GM23338 (cell line): ENCODE data around the gene MORC2. TPM values are rescaled to one million over a fixed set of nuclear protein-coding genes. Genes with fewer than 3 reads are reported as not detected.

Experiments used
- ATAC-seq: fragments of 200-7000 bp; cut with Tn5 transposase; 3 replicates; pipeline ENCODE4 v1.9.1; 2020
- DNase-seq: peaks from one replicate; pipeline ENCODE4 v3.0.0-alpha.2; 2015; ENCODE audit warnings: low spot score
- H2AFZ ChIP-seq: fragments of 200-600 bp; sonication (generic); 2 replicates; pipeline ENCODE4 v1.8.0; 2016; ENCODE audit warnings: antibody characterized with exemption, mild to moderate bottlenecking, moderate library complexity
- H3F3A ChIP-seq: fragments of 200-600 bp; sonication (generic); replicated peaks from 2 replicates; pipeline ENCODE4 v1.8.0; 2017; ENCODE audit warnings: antibody characterized with exemption, mixed run types, low read depth
- H3K27ac ChIP-seq: fragments of 200-600 bp; sonication (generic); 2 replicates; pipeline ENCODE4 v1.6.1; 2016; ENCODE audit warnings: low read depth
- H3K27me3 ChIP-seq: fragments of 200-600 bp; sonication (generic); 2 replicates; pipeline ENCODE4 v1.8.0; 2016; ENCODE audit warnings: mild to moderate bottlenecking, mixed run types, moderate library complexity; ENCODE audit not compliant: insufficient read depth
- H3K36me3 ChIP-seq: fragments of 200-600 bp; sonication (generic); 2 replicates; pipeline ENCODE4 v1.8.0; 2016; ENCODE audit warnings: mild to moderate bottlenecking; ENCODE audit not compliant: insufficient read depth
- H3K4me1 ChIP-seq: fragments of 200-600 bp; sonication (generic); 2 replicates; pipeline ENCODE4 v1.8.0; 2016; ENCODE audit warnings: mild to moderate bottlenecking, moderate library complexity; ENCODE audit not compliant: insufficient read depth
- H3K4me2 ChIP-seq: fragments of 200-600 bp; sonication (generic); 2 replicates; pipeline ENCODE4 v1.7.1; 2017; ENCODE audit warnings: mixed run types
- H3K4me3 ChIP-seq: fragments of 200-600 bp; sonication (generic); 2 replicates; pipeline ENCODE4 v1.6.1; 2016; ENCODE audit warnings: mixed run types
- H3K79me2 ChIP-seq: fragments of 200-600 bp; sonication (generic); replicated peaks from 2 replicates; pipeline ENCODE4 v1.8.0; 2017; ENCODE audit warnings: mild to moderate bottlenecking; ENCODE audit not compliant: insufficient read depth
- H3K9me2 ChIP-seq: fragments of 200-600 bp; sonication (generic); 2 replicates; pipeline ENCODE4 v1.8.0; 2017; ENCODE audit not compliant: insufficient read depth
- H4K20me1 ChIP-seq: fragments of 200-600 bp; sonication (generic); replicated peaks from 2 replicates; pipeline ENCODE4 v1.8.0; 2017; ENCODE audit warnings: mild to moderate bottlenecking; ENCODE audit not compliant: insufficient read depth
- H3K27ac Mint-ChIP-seq: 2 replicates; pipeline ENCODE4 v1.8.0; 2020; ENCODE audit warnings: inconsistent platforms, mild to moderate bottlenecking, moderate library complexity, mixed read lengths
- H3K27me3 Mint-ChIP-seq: 3 replicates; pipeline ENCODE4 v1.8.0; 2022; ENCODE audit warnings: low read depth, mild to moderate bottlenecking, moderate library complexity, mixed read lengths, inconsistent platforms; ENCODE audit not compliant: insufficient read depth, poor library complexity
- H3K36me3 Mint-ChIP-seq: 3 replicates; pipeline ENCODE4 v1.8.0; 2021; ENCODE audit warnings: low read depth, mild to moderate bottlenecking, inconsistent platforms, moderate library complexity, mixed read lengths
- H3K4me1 Mint-ChIP-seq: 3 replicates; pipeline ENCODE4 v1.8.0; 2020; ENCODE audit warnings: mild to moderate bottlenecking, inconsistent platforms, mixed read lengths
- H3K4me3 Mint-ChIP-seq: 3 replicates; pipeline ENCODE4 v1.8.0; 2021; ENCODE audit warnings: moderate library complexity, mild to moderate bottlenecking, inconsistent platforms, mixed read lengths
- H3K9me3 Mint-ChIP-seq: 3 replicates; pipeline ENCODE4 v1.8.0; 2020; ENCODE audit warnings: moderate library complexity, mild to moderate bottlenecking, inconsistent platforms, mixed read lengths
- CREB1 ChIP-seq: fragments of 250-450 bp; sonication (Bioruptor Pico); IDR thresholded peaks from 2 replicates; pipeline ENCODE4 v1.5.0; 2020; ENCODE audit warnings: low read depth, mild to moderate bottlenecking, moderate library complexity
- EZH2 ChIP-seq: fragments of 200-600 bp; sonication (generic); IDR thresholded peaks from one replicate; pipeline ENCODE4 v1.8.0; 2017; ENCODE audit warnings: antibody characterized with exemption, mild to moderate bottlenecking, low read depth; ENCODE audit not compliant: unreplicated experiment
- EZH2phosphoT487 ChIP-seq: fragments of 200-600 bp; sonication (generic); IDR thresholded peaks from one replicate; pipeline ENCODE4 v1.8.1; 2018; ENCODE audit warnings: antibody characterized with exemption; ENCODE audit not compliant: unreplicated experiment
- JUNB ChIP-seq: IDR thresholded peaks from one replicate; pipeline ENCODE4 v1.6.1; 2016; ENCODE audit warnings: antibody characterized with exemption; ENCODE audit not compliant: unreplicated experiment
- NANOG ChIP-seq: IDR thresholded peaks from 2 replicates; pipeline ENCODE4 v1.6.1; 2016; ENCODE audit warnings: antibody characterized with exemption, borderline replicate concordance
- POLR2AphosphoS5 ChIP-seq: IDR thresholded peaks from 2 replicates; pipeline ENCODE4 v1.6.1; 2016; ENCODE audit warnings: antibody characterized with exemption, low read depth
- STAT1 ChIP-seq: IDR thresholded peaks from one replicate; pipeline ENCODE4 v1.6.1; 2016; ENCODE audit warnings: antibody characterized with exemption; ENCODE audit not compliant: unreplicated experiment
- ZNF114 ChIP-seq: fragments of 250-450 bp; sonication (Bioruptor Pico); IDR thresholded peaks from 2 replicates; pipeline ENCODE4 v1.5.0; 2020; ENCODE audit warnings: mild to moderate bottlenecking, moderate library complexity
- ZNF331 ChIP-seq: fragments of 250-450 bp; sonication (Bioruptor Pico); IDR thresholded peaks from 2 replicates; pipeline ENCODE4 v1.5.0; 2020; ENCODE audit warnings: low read depth, mild to moderate bottlenecking, moderate library complexity
- polyA plus RNA-seq: library from polyadenylated mRNA; unstranded; fragments of >200 nt; fragmentation: Nextera tagmentation; extraction: Ambion mirVana; gene quantifications from 2 replicates; pipeline ENCODE4 v1.2.1, GENCODE V29; 2016
- total RNA-seq: library from RNA; depleted of rRNA; stranded (reverse); fragments of >200 nt; shearing (Covaris generic); gene quantifications from 2 replicates; pipeline ENCODE4 v1.2.3, GENCODE V29; 2014
- TF ChIP-seq, protein P1 (sequence below): IDR thresholded peaks from one replicate; pipeline ENCODE4 v1.6.1; 2018; ENCODE audit warnings: antibody characterized with exemption; ENCODE audit not compliant: unreplicated experiment
- TF ChIP-seq, protein P2 (sequence below): fragments of 250-450 bp; sonication (Bioruptor Pico); IDR thresholded peaks from 2 replicates; pipeline ENCODE4 v1.5.0; 2020; ENCODE audit warnings: mild to moderate bottlenecking, moderate library complexity
- TF ChIP-seq, protein P3 (sequence below), 2 experiments: fragments of 200-600 bp in 1 of 2; sonication (generic) in 1 of 2; conservative IDR thresholded peaks; 2 replicates each; pipeline versions ENCODE4 v1.5.1 to v1.6.1; 2016 to 2017; ENCODE audit warnings: antibody characterized with exemption in 2 of 2, low read depth in 2 of 2, mild to moderate bottlenecking in 2 of 2, moderate library complexity in 1 of 2
- TF ChIP-seq, protein P4 (sequence below): IDR thresholded peaks from 2 replicates; pipeline ENCODE4 v1.6.1; 2016; ENCODE audit warnings: antibody characterized with exemption

MORC2 gene
- total and polyA plus RNA-seq, 2 experiments from 2014 or later = 33.1 to 63.8 TPM

DNA sequence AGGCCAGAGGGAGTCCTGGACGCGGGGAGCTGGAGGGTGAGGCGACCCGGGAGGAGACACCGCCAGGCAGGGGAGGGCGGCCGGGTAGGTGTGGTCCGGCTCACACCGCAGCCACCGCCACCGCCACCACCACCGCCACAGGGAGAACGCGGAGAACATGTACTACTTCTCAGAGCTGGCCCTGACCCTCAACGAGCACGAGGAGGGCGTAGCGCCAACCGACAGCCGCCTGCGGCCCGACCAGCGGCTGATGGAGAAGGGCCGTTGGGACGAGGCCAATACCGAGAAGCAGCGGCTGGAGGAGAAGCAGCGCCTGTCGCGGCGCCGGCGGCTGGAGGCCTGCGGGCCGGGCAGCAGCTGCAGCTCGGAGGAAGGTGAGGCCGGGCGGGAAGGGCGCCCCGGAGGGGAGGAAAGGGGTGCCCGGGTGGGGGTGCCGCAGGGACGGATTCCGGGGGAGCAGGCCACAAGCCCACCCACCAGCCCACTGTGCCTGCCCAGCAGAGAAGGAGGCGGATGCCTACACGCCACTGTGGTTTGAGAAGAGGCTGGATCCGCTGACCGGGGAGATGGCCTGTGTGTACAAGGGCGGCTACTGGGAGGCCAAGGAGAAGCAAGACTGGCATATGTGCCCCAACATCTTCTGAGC, 62.8 kb downstream of the MORC2 start:
- TF ChIP-seq STAT1 (no peak), ZNF114 (CRISPR knock-in tag) (no peak), EZH2 (no peak), ZNF331 (CRISPR knock-in tag) (no peak), NANOG (no peak), EZH2phosphoT487 (no peak), JUNB (no peak), POLR2AphosphoS5 (no peak), CREB1 (no peak)
- TF ChIP-seq, protein P1, sequence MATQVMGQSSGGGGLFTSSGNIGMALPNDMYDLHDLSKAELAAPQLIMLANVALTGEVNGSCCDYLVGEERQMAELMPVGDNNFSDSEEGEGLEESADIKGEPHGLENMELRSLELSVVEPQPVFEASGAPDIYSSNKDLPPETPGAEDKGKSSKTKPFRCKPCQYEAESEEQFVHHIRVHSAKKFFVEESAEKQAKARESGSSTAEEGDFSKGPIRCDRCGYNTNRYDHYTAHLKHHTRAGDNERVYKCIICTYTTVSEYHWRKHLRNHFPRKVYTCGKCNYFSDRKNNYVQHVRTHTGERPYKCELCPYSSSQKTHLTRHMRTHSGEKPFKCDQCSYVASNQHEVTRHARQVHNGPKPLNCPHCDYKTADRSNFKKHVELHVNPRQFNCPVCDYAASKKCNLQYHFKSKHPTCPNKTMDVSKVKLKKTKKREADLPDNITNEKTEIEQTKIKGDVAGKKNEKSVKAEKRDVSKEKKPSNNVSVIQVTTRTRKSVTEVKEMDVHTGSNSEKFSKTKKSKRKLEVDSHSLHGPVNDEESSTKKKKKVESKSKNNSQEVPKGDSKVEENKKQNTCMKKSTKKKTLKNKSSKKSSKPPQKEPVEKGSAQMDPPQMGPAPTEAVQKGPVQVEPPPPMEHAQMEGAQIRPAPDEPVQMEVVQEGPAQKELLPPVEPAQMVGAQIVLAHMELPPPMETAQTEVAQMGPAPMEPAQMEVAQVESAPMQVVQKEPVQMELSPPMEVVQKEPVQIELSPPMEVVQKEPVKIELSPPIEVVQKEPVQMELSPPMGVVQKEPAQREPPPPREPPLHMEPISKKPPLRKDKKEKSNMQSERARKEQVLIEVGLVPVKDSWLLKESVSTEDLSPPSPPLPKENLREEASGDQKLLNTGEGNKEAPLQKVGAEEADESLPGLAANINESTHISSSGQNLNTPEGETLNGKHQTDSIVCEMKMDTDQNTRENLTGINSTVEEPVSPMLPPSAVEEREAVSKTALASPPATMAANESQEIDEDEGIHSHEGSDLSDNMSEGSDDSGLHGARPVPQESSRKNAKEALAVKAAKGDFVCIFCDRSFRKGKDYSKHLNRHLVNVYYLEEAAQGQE = no peak
- TF ChIP-seq, protein P2, sequence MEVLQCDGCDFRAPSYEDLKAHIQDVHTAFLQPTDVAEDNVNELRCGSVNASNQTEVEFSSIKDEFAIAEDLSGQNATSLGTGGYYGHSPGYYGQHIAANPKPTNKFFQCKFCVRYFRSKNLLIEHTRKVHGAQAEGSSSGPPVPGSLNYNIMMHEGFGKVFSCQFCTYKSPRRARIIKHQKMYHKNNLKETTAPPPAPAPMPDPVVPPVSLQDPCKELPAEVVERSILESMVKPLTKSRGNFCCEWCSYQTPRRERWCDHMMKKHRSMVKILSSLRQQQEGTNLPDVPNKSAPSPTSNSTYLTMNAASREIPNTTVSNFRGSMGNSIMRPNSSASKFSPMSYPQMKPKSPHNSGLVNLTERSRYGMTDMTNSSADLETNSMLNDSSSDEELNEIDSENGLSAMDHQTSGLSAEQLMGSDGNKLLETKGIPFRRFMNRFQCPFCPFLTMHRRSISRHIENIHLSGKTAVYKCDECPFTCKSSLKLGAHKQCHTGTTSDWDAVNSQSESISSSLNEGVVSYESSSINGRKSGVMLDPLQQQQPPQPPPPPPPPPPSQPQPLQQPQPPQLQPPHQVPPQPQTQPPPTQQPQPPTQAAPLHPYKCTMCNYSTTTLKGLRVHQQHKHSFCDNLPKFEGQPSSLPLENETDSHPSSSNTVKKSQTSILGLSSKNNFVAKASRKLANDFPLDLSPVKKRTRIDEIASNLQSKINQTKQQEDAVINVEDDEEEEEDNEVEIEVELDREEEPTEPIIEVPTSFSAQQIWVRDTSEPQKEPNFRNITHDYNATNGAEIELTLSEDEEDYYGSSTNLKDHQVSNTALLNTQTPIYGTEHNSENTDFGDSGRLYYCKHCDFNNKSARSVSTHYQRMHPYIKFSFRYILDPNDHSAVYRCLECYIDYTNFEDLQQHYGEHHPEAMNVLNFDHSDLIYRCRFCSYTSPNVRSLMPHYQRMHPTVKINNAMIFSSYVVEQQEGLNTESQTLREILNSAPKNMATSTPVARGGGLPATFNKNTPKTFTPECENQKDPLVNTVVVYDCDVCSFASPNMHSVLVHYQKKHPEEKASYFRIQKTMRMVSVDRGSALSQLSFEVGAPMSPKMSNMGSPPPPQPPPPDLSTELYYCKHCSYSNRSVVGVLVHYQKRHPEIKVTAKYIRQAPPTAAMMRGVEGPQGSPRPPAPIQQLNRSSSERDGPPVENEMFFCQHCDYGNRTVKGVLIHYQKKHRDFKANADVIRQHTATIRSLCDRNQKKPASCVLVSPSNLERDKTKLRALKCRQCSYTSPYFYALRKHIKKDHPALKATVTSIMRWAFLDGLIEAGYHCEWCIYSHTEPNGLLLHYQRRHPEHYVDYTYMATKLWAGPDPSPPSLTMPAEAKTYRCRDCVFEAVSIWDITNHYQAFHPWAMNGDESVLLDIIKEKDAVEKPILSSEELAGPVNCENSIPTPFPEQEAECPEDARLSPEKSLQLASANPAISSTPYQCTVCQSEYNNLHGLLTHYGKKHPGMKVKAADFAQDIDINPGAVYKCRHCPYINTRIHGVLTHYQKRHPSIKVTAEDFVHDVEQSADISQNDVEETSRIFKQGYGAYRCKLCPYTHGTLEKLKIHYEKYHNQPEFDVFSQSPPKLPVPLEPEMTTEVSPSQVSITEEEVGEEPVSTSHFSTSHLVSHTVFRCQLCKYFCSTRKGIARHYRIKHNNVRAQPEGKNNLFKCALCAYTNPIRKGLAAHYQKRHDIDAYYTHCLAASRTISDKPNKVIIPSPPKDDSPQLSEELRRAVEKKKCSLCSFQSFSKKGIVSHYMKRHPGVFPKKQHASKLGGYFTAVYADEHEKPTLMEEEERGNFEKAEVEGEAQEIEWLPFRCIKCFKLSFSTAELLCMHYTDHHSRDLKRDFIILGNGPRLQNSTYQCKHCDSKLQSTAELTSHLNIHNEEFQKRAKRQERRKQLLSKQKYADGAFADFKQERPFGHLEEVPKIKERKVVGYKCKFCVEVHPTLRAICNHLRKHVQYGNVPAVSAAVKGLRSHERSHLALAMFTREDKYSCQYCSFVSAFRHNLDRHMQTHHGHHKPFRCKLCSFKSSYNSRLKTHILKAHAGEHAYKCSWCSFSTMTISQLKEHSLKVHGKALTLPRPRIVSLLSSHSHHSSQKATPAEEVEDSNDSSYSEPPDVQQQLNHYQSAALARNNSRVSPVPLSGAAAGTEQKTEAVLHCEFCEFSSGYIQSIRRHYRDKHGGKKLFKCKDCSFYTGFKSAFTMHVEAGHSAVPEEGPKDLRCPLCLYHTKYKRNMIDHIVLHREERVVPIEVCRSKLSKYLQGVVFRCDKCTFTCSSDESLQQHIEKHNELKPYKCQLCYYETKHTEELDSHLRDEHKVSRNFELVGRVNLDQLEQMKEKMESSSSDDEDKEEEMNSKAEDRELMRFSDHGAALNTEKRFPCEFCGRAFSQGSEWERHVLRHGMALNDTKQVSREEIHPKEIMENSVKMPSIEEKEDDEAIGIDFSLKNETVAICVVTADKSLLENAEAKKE (CRISPR knock-in tag) = no peak
- TF ChIP-seq, protein P3, sequence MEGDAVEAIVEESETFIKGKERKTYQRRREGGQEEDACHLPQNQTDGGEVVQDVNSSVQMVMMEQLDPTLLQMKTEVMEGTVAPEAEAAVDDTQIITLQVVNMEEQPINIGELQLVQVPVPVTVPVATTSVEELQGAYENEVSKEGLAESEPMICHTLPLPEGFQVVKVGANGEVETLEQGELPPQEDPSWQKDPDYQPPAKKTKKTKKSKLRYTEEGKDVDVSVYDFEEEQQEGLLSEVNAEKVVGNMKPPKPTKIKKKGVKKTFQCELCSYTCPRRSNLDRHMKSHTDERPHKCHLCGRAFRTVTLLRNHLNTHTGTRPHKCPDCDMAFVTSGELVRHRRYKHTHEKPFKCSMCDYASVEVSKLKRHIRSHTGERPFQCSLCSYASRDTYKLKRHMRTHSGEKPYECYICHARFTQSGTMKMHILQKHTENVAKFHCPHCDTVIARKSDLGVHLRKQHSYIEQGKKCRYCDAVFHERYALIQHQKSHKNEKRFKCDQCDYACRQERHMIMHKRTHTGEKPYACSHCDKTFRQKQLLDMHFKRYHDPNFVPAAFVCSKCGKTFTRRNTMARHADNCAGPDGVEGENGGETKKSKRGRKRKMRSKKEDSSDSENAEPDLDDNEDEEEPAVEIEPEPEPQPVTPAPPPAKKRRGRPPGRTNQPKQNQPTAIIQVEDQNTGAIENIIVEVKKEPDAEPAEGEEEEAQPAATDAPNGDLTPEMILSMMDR (conservative IDR thresholded peaks at IDR 0.05; ENCODE audit: low read depth in 2 of 2) = no peak
- TF ChIP-seq, protein P4, sequence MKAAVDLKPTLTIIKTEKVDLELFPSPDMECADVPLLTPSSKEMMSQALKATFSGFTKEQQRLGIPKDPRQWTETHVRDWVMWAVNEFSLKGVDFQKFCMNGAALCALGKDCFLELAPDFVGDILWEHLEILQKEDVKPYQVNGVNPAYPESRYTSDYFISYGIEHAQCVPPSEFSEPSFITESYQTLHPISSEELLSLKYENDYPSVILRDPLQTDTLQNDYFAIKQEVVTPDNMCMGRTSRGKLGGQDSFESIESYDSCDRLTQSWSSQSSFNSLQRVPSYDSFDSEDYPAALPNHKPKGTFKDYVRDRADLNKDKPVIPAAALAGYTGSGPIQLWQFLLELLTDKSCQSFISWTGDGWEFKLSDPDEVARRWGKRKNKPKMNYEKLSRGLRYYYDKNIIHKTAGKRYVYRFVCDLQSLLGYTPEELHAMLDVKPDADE = no peak
- 0 out of 3 replicates have a peak, but pooled peaks cover under 1% of the 10 kb centered on the region for H3K9me3 Mint-ChIP-seq
- peaks cover 49% of the 10 kb centered on the region for H3K36me3 Mint-ChIP-seq

More for the DNA sequence above, 62.8 kb downstream of the MORC2 start:
- Histone ChIP-seq H3K27me3 (no peaks in the 10 kb centered on the region), H3K4me2 (no peak overlapping the region), H2AFZ (no peak overlapping the region), H3K36me3 (peaks cover 22% of the 10 kb centered on the region), H3K79me2 (no peaks in the 10 kb centered on the region), H3K27ac (no peak overlapping the region), H3K9me2 (no peaks in the 10 kb centered on the region), H3K4me3 (no peak overlapping the region), H4K20me1 (no peaks in the 10 kb centered on the region), H3F3A (no peaks in the 10 kb centered on the region), H3K4me1 (no peaks in the 10 kb centered on the region)
- ATAC-seq (peak; percentile 34; the same call in 1 of the 3 replicates), DNase-seq (peak; percentile 19)
- no peaks in the 10 kb centered on the region for H3K4me1 Mint-ChIP-seq
- H3K4me3 Mint-ChIP-seq = no peak overlapping the region
- H3K27me3 Mint-ChIP-seq = peaks cover 2% of the 10 kb centered on the region
- H3K27ac Mint-ChIP-seq = no peak overlapping the region
